ENCODE results near the gene AGAP1. TPM values are rescaled to one million over a fixed set of nuclear protein-coding genes. Genes with fewer than 3 reads are reported as not detected.

The AGAP1 gene
- total and polyA plus RNA-seq, 11 donors: 5.9 to 21.6 (median 18.9) TPM

GRCh38 chr2:236083934-236084333 lies 590.1 kb downstream of the AGAP1 start:
- intact Hi-C loops (cut with DNase I): no loop called here
- H3K27me3 ChIP-seq: no peaks in the 10 kb centered on the region
- DNase-seq (no peak), ATAC-seq (no peak)
- peaks cover 0 to 13% (median 0%) of the 10 kb centered on the region in 12 donors for H3K4me1 ChIP-seq
- WGBS, 4 donors: 79 to 93% (median 85%) methylated on average over 8 of the region's 8 CpGs
- no peak overlapping the region for H3K27ac ChIP-seq
- H3K9me3 ChIP-seq: no peaks in the 10 kb centered on the region
- H3K36me3 ChIP-seq: no peaks in the 10 kb centered on the region
- no peak for TF ChIP-seq CTCF (IDR thresholded peaks at IDR 0.05)
- no peak overlapping the region for H3K4me3 ChIP-seq

GRCh38 chr2:236085211-236085610 lies 591.4 kb downstream of the AGAP1 start:
- H3K4me1 ChIP-seq: peaks cover 0 to 13% (median 0%) of the 10 kb centered on the region in 12 donors
- no peak overlapping the region for H3K27ac ChIP-seq
- intact Hi-C loops (cut with DNase I): no loop called here
- H3K4me3 ChIP-seq: no peak overlapping the region
- no peaks in the 10 kb centered on the region for H3K36me3 ChIP-seq
- TF ChIP-seq POLR2A (IDR thresholded peaks at IDR 0.05): no peak
- DNase-seq (no peak), ATAC-seq (no peak)
- WGBS, 4 donors: 76 to 99% (median 92%) methylated on average over 2 of the region's 2 CpGs
- no peaks in the 10 kb centered on the region for H3K9me3 ChIP-seq
- H3K27me3 ChIP-seq: no peaks in the 10 kb centered on the region

GRCh38 chr2:236085647-236086046 lies 591.8 kb downstream of the AGAP1 start:
- DNase-seq (no peak), ATAC-seq (peak in 1 of 4 donors; percentile 18)

GRCh38 chr2:236086403-236086970 lies 592.6 kb downstream of the AGAP1 start:
- intact Hi-C loops (cut with DNase I): no loop called here
- Histone ChIP-seq H3K27me3 (no peaks in the 10 kb centered on the region), H3K27ac (no peak overlapping the region), H3K4me3 (no peak overlapping the region), H3K36me3 (no peaks in the 10 kb centered on the region), H3K9me3 (no peaks in the 10 kb centered on the region), H3K4me1 (peaks cover 0 to 13% (median 0%) of the 10 kb centered on the region in 12 donors)
- TF ChIP-seq CTCF (IDR thresholded peaks at IDR 0.05) (no peak), POLR2A (IDR thresholded peaks at IDR 0.05) (no peak)
- DNase-seq (no peak), ATAC-seq (no peak)
- 50 to 57% (median 54%) methylated on average over 6 of the region's 6 CpGs for WGBS, 4 donors

More at GRCh38 chr2:236085647-236086046, 591.8 kb downstream of the AGAP1 start:
- WGBS, 4 donors: 74 to 84% (median 78%) methylated on average over 6 to 7 of the region's 7 CpGs
- no peak overlapping the region for H3K4me3 ChIP-seq
- TF ChIP-seq CTCF (IDR thresholded peaks at IDR 0.05) (no peak), POLR2A (IDR thresholded peaks at IDR 0.05) (no peak)
- no peaks in the 10 kb centered on the region for H3K27me3 ChIP-seq
- H3K36me3 ChIP-seq: no peaks in the 10 kb centered on the region
- no peaks in the 10 kb centered on the region for H3K9me3 ChIP-seq
- intact Hi-C loops (cut with DNase I): no loop called here
- no peak overlapping the region for H3K27ac ChIP-seq
- H3K4me1 ChIP-seq: peaks cover 0 to 13% (median 0%) of the 10 kb centered on the region in 12 donors

DNA sequence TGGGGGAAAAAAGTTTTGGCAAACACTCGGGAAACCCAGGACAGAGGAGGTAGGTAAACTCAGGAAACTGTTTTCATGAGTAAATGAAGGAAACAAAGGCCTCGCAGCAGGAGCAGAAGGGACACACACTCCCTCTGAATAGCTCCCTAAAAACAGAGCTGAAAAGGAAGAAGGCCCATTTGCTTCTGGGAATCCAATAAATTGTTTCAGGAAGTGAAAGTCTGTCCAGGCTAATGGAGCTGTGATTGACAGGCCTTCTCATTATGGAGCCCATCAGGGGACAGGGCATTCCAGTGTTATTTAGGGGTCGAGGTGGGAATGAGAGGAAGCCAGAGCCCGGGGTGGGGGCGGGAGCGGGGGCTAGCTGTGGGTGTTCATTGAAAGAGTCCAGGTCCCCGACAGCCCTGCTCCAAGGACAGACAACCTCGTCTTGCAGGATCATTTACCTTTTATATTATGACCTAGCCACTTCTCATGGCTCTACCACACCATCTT lies 593.2 kb downstream of the AGAP1 start:
- 69 to 79% (median 76%) methylated on average over 8 of the region's 8 CpGs for WGBS, 4 donors
- Histone ChIP-seq H3K9me3 (no peaks in the 10 kb centered on the region), H3K27ac (no peak overlapping the region), H3K36me3 (no peaks in the 10 kb centered on the region), H3K4me1 (peaks cover 0 to 13% (median 0%) of the 10 kb centered on the region in 12 donors), H3K27me3 (no peaks in the 10 kb centered on the region), H3K4me3 (no peak overlapping the region)
- ATAC-seq: no peak
- no peak for TF ChIP-seq POLR2A (IDR thresholded peaks at IDR 0.05)
- intact Hi-C loops (cut with DNase I): no loop called here
- DNase-seq: no peak

Measured in heart left ventricle (tissue), 16 donors.